GM21786 (cell line): ENCODE data around the gene TTC39C.
A peak's percentile ranks its signal among the peaks of the same experiment; 100 is the strongest.

Experiments
- ATAC-seq: cut with Tn5 transposase; IDR thresholded peaks from one replicate; pipeline ENCODE4 v1.9.1; 2021; ENCODE audit not compliant: unreplicated experiment

Gene TTC39C

GRCh38 chr18:23990474-23991410 lies 23.8 kb upstream of the TTC39C start:
- no peak for ATAC-seq

GRCh38 chr18:23992089-23992940 lies 22.2 kb upstream of the TTC39C start:
- ATAC-seq, result peak; percentile 39

- no peak for ATAC-seq
Measured at GRCh38 chr18:23992941-23993280, 21.6 kb upstream of the TTC39C start.

- no peak for ATAC-seq
Measured at GRCh38 chr18:23994361-23994902, 20.1 kb upstream of the TTC39C start.

GRCh38 chr18:23995180-23995579 lies 19.4 kb upstream of the TTC39C start:
- no peak for ATAC-seq

GRCh38 chr18:23998018-23998417 lies 16.5 kb upstream of the TTC39C start:
- ATAC-seq, result no peak

GRCh38 chr18:23998820-23999219 lies 15.7 kb upstream of the TTC39C start:
- no peak for ATAC-seq

- ATAC-seq, result no peak
Measured at GRCh38 chr18:24000613-24001490, 13.7 kb upstream of the TTC39C start.

- no peak for ATAC-seq
Measured at GRCh38 chr18:24002479-24002878, 12.1 kb upstream of the TTC39C start.

- ATAC-seq, result no peak
Measured at GRCh38 chr18:24003288-24003687, 11.3 kb upstream of the TTC39C start.

- no peak for ATAC-seq
Measured at GRCh38 chr18:24003903-24004640, 10.5 kb upstream of the TTC39C start.

GRCh38 chr18:24006712-24007313 lies 7.7 kb upstream of the TTC39C start:
- ATAC-seq, result no peak

GRCh38 chr18:24009246-24009645 lies 5.3 kb upstream of the TTC39C start:
- ATAC-seq, result no peak

GRCh38 chr18:24009651-24010333 lies 4.8 kb upstream of the TTC39C start:
- peak; percentile 60 for ATAC-seq

GRCh38 chr18:24010673-24011072 lies 3.9 kb upstream of the TTC39C start:
- no peak for ATAC-seq

GRCh38 chr18:24011123-24011917 lies 3.2 kb upstream of the TTC39C start:
- no peak for ATAC-seq

GRCh38 chr18:24013051-24013450 lies 1.5 kb upstream of the TTC39C start:
- ATAC-seq, result no peak

GRCh38 chr18:24014986-24015638 lies 558 bp downstream of the TTC39C start:
- no peak for ATAC-seq
